H1 (cell line): ENCODE results near the gene TGFBR2. TPM values are rescaled to one million over a fixed set of nuclear protein-coding genes. Genes with fewer than 3 reads are reported as not detected.

Experiments used
- CTCF ChIA-PET: fragments of 300-600 bp; sonication (Branson Sonifier 250); formaldehyde crosslinking; loops from one replicate; lab custom pipeline; 2021; ENCODE audit not compliant: partially characterized antibody; lab: Charles Lee
- POLR2A ChIA-PET: fragments of 300-600 bp; sonication (Branson Sonifier 250); formaldehyde crosslinking; loops from one replicate; lab custom pipeline; 2021; ENCODE audit warnings: inconsistent platforms; ENCODE audit not compliant: partially characterized antibody; lab: Charles Lee
- DNase-seq, 2 experiments: peaks; one replicate each; pipeline versions ENCODE4 v3.0.0 to v3.0.0-alpha.2; 2010 to 2022; ENCODE audit warnings: low spot score in 2 of 2, low read depth in 1 of 2, mixed read lengths in 1 of 2
- FAIRE-seq: peaks from 2 replicates; lab custom pipeline; 2011; peaks lifted over from hg19 to GRCh38; lab: Jason Lieb, UNC
- H2AFZ ChIP-seq: 2 replicates; pipeline ENCODE4 v1.8.1; 2012; ENCODE audit warnings: low read length, inconsistent platforms
- H2AK5ac ChIP-seq: 2 replicates; pipeline ENCODE4 v1.6.1; 2013; ENCODE audit warnings: low read depth, low read length
- H2BK120ac ChIP-seq: replicated peaks from 2 replicates; pipeline ENCODE3; 2013; ENCODE audit warnings: low read depth, low read length, inconsistent platforms
- H2BK12ac ChIP-seq: 2 replicates; pipeline ENCODE4 v1.6.1; 2013; ENCODE audit warnings: low read depth, low read length
- H2BK15ac ChIP-seq: 2 replicates; pipeline ENCODE4 v1.6.1; 2013; ENCODE audit warnings: low read length
- H2BK20ac ChIP-seq: 2 replicates; pipeline ENCODE4 v1.6.1; 2013; ENCODE audit warnings: low read length
- H2BK5ac ChIP-seq: 2 replicates; pipeline ENCODE4 v1.6.1; 2013; ENCODE audit warnings: low read depth, low read length
- H3K14ac ChIP-seq: 2 replicates; pipeline ENCODE4 v1.6.1; 2013; ENCODE audit warnings: inconsistent platforms; ENCODE audit not compliant: insufficient read length
- H3K18ac ChIP-seq: 2 replicates; pipeline ENCODE4 v1.6.1; 2013; ENCODE audit warnings: low read length; ENCODE audit errors: extremely low read depth
- H3K23ac ChIP-seq: 2 replicates; pipeline ENCODE4 v1.6.1; 2013; ENCODE audit warnings: inconsistent platforms; ENCODE audit not compliant: insufficient read length
- H3K23me2 ChIP-seq: 2 replicates; pipeline ENCODE4 v1.6.1; 2013; ENCODE audit warnings: low read depth, low read length
- H3K27ac ChIP-seq: 2 replicates; pipeline ENCODE4 v1.6.1; 2011; ENCODE audit warnings: low read depth, low read length, inconsistent platforms
- H3K27me3 ChIP-seq, 4 experiments: replicated peaks in 1 of 4; 1 replicate in 1 of 4; 2 replicates in 3 of 4; pipeline versions ENCODE4 v1.6.1 to v1.8.1; 2011 to 2013; ENCODE audit warnings: low read length in 3 of 4, mild to moderate bottlenecking in 3 of 4, inconsistent platforms in 2 of 4, mixed read lengths in 2 of 4, moderate library complexity in 1 of 4; ENCODE audit not compliant: control insufficient read depth in 3 of 4, insufficient read depth in 3 of 4; ENCODE audit errors: extremely low read depth in 1 of 4
- H3K36me3 ChIP-seq, 4 experiments: 2 replicates each; pipeline versions ENCODE4 v1.6.1 to v1.8.1; 2011 to 2013; ENCODE audit warnings: mild to moderate bottlenecking in 4 of 4, low read length in 3 of 4, moderate library complexity in 2 of 4, control low read depth in 1 of 4, inconsistent platforms in 1 of 4; ENCODE audit not compliant: insufficient read depth in 4 of 4, control insufficient read depth in 2 of 4
- H3K4ac ChIP-seq: replicated peaks from 2 replicates; pipeline ENCODE3; 2013; ENCODE audit warnings: low read length, low read depth, mixed read lengths, inconsistent platforms; ENCODE audit not compliant: insufficient read length
- H3K4me1 ChIP-seq, 4 experiments: replicated peaks in 1 of 4; 1 replicate in 1 of 4; 2 replicates in 3 of 4; pipeline versions ENCODE4 v1.6.1 to v1.8.1; 2011 to 2013; ENCODE audit warnings: low read length in 3 of 4, inconsistent platforms in 2 of 4, mixed read lengths in 1 of 4; ENCODE audit not compliant: insufficient read depth in 4 of 4, control insufficient read depth in 3 of 4
- H3K4me2 ChIP-seq, 2 experiments: 2 replicates each; pipeline versions ENCODE4 v1.6.1 to v1.8.1; 2011 to 2013; ENCODE audit warnings: low read depth in 2 of 2, low read length in 2 of 2, control low read depth in 1 of 2, inconsistent platforms in 1 of 2, mild to moderate bottlenecking in 1 of 2; ENCODE audit not compliant: insufficient read depth in 1 of 2
- H3K4me3 ChIP-seq, 4 experiments: fragments of 200-600, 300-600 bp in 1 of 4; sonication (generic), shearing (Covaris generic), sonication (Bioruptor Twin) in 1 of 4; 2 replicates each; pipeline versions ENCODE4 v1.5.1 to v1.8.1; 2011 to 2016; ENCODE audit warnings: low read length in 4 of 4, low read depth in 3 of 4, control low read depth in 2 of 4, inconsistent platforms in 2 of 4, mild to moderate bottlenecking in 2 of 4, mixed read lengths in 1 of 4, moderate library complexity in 1 of 4; ENCODE audit not compliant: insufficient read depth in 2 of 4; ENCODE audit errors: extremely low read depth in 1 of 4
- H3K56ac ChIP-seq: replicated peaks from 2 replicates; pipeline ENCODE3; 2013; ENCODE audit warnings: low read depth, mild to moderate bottlenecking, mixed read lengths, low read length, inconsistent platforms; ENCODE audit not compliant: insufficient read length
- H3K79me1 ChIP-seq: 2 replicates; pipeline ENCODE4 v1.6.1; 2013; ENCODE audit warnings: low read depth, low read length, control low read depth
- H3K79me2 ChIP-seq, 2 experiments: 2 replicates each; pipeline versions ENCODE4 v1.6.1 to v1.8.1; 2012 to 2013; ENCODE audit warnings: low read length in 2 of 2, mild to moderate bottlenecking in 2 of 2, inconsistent platforms in 1 of 2; ENCODE audit not compliant: insufficient read depth in 2 of 2, control insufficient read depth in 1 of 2
- H3K9ac ChIP-seq, 4 experiments: replicated peaks in 1 of 4; 1 replicate in 1 of 4; 2 replicates in 3 of 4; pipeline versions ENCODE4 v1.6.1 to v1.8.1; 2011 to 2013; ENCODE audit warnings: low read depth in 3 of 4, low read length in 3 of 4, control low read depth in 2 of 4, mild to moderate bottlenecking in 2 of 4, moderate library complexity in 2 of 4, inconsistent platforms in 1 of 4; ENCODE audit errors: extremely low read depth in 1 of 4
- H3K9me3 ChIP-seq, 2 experiments: 2 replicates each; pipeline versions ENCODE4 v1.6.1 to v1.8.1; 2012 to 2013; ENCODE audit warnings: mild to moderate bottlenecking in 2 of 2, moderate library complexity in 2 of 2, control low read depth in 1 of 2, inconsistent platforms in 1 of 2, low read depth in 1 of 2, low read length in 1 of 2, mixed read lengths in 1 of 2; ENCODE audit not compliant: insufficient read depth in 2 of 2
- H4K20me1 ChIP-seq, 2 experiments: replicated peaks in 1 of 2; 2 replicates each; pipeline versions ENCODE3 to v1.8.1; 2011 to 2013; ENCODE audit warnings: inconsistent platforms in 2 of 2, low read length in 2 of 2, mild to moderate bottlenecking in 1 of 2; ENCODE audit not compliant: insufficient read depth in 2 of 2, control insufficient read depth in 1 of 2
- H4K5ac ChIP-seq: 2 replicates; pipeline ENCODE4 v1.6.1; 2013; ENCODE audit warnings: low read length, low read depth, mixed read lengths, inconsistent platforms; ENCODE audit not compliant: insufficient read length
- H4K8ac ChIP-seq: 2 replicates; pipeline ENCODE4 v1.8.0; 2013; ENCODE audit warnings: mild to moderate bottlenecking, moderate library complexity, low read length, inconsistent platforms; ENCODE audit not compliant: insufficient read depth; ENCODE audit errors: extremely low read depth
- H4K91ac ChIP-seq: replicated peaks from 2 replicates; pipeline ENCODE3; 2013; ENCODE audit warnings: low read length, mixed read lengths, inconsistent platforms; ENCODE audit not compliant: insufficient read length
- BRCA1 ChIP-seq: IDR thresholded peaks from 2 replicates; pipeline ENCODE4 v1.6.1; 2012; ENCODE audit warnings: low read depth, low read length, improper control_type of control experiment
- CBX5 ChIP-seq: fragments of 300-800, 300-1000 bp; sonication (generic); IDR thresholded peaks from 2 replicates; pipeline ENCODE4 v1.7.1; 2016; ENCODE audit warnings: antibody characterized with exemption, low read length, low read depth
- EGR1 ChIP-seq: IDR thresholded peaks from 2 replicates; pipeline ENCODE4 v1.6.1; 2011; ENCODE audit warnings: low read depth, low read length, borderline replicate concordance
- EP300 ChIP-seq, 2 experiments: IDR thresholded peaks; 1 replicate in 1 of 2; 2 replicates in 1 of 2; pipeline ENCODE4 v1.6.1; 2011 to 2012; ENCODE audit warnings: low read depth in 2 of 2, low read length in 2 of 2, mild to moderate bottlenecking in 2 of 2, borderline replicate concordance in 1 of 2, inconsistent platforms in 1 of 2, moderate library complexity in 1 of 2
- GABPA ChIP-seq: IDR thresholded peaks from 2 replicates; pipeline ENCODE4 v1.6.1; 2011; ENCODE audit warnings: mild to moderate bottlenecking, low read length, moderate library complexity, borderline replicate concordance; ENCODE audit not compliant: insufficient read depth
- KDM1A ChIP-seq: fragments of 200-600, 300-600 bp; sonication (generic); IDR thresholded peaks from 2 replicates; pipeline ENCODE4 v1.7.1; 2016; ENCODE audit warnings: mild to moderate bottlenecking, low read length, borderline replicate concordance
- KDM4A ChIP-seq: IDR thresholded peaks from one replicate; pipeline ENCODE4 v1.7.1; 2012; ENCODE audit warnings: low read depth, mild to moderate bottlenecking, moderate library complexity, low read length, inconsistent platforms; ENCODE audit not compliant: severe bottlenecking
- NANOG ChIP-seq: IDR thresholded peaks from 2 replicates; pipeline ENCODE4 v1.6.1; 2011; ENCODE audit warnings: low read length, low read depth, mild to moderate bottlenecking, inconsistent platforms; ENCODE audit not compliant: insufficient read depth, poor library complexity, severe bottlenecking
- RNF2 ChIP-seq: fragments of 200-900, 300-1000 bp; sonication (generic); IDR thresholded peaks from 2 replicates; pipeline ENCODE4 v1.7.1; 2016; ENCODE audit warnings: borderline replicate concordance, low read depth, mild to moderate bottlenecking, antibody characterized with exemption, low read length; ENCODE audit not compliant: poor library complexity, severe bottlenecking; ENCODE audit errors: missing control alignments
- TCF12 ChIP-seq: IDR thresholded peaks from 2 replicates; pipeline ENCODE4 v1.6.1; 2011; ENCODE audit warnings: low read depth, mild to moderate bottlenecking, low read length
- TEAD4 ChIP-seq: IDR thresholded peaks from 2 replicates; pipeline ENCODE4 v1.6.1; 2012; ENCODE audit warnings: low read depth, low read length, inconsistent platforms, mixed read lengths
- USF2 ChIP-seq: IDR thresholded peaks from 2 replicates; pipeline ENCODE4 v1.6.1; 2011; ENCODE audit warnings: low read length, improper control_type of control experiment
- YY1 ChIP-seq: IDR thresholded peaks from 2 replicates; pipeline ENCODE4 v1.6.1; 2011; ENCODE audit warnings: low read depth, mild to moderate bottlenecking, low read length
- WGBS, 2 experiments: shearing (Covaris generic) in 1 of 2; methylation state at CpG; one replicate each; pipeline versions ENCODE4 v1.1.6 to v1.1.7; 2013 to 2015; ENCODE audit warnings: low lambda C conversion rate in 2 of 2, mixed read lengths in 2 of 2, inconsistent platforms in 1 of 2, low coverage in 1 of 2, missing lambda C conversion rate in 1 of 2; ENCODE audit not compliant: insufficient replicate concordance in 2 of 2, insufficient coverage in 1 of 2, insufficient read length in 1 of 2; ENCODE audit errors: extremely low coverage in 1 of 2, missing lambda C conversion rate in 1 of 2; 5-methylcytosine and 5-hydroxymethylcytosine counted together
- polyA plus RNA-seq, 7 experiments: library from polyadenylated mRNA; depleted of rRNA in 3 of 7; stranded (reverse) in 5 of 7; unstranded in 2 of 7; fragments of >200 nt in 5 of 7; fragments of 200-250 nt in 2 of 7; gene quantifications; 1 replicate in 5 of 7; 2 replicates in 1 of 7; 4 replicates in 1 of 7; pipeline versions ENCODE4 v1.2.1 to v1.2.3, GENCODE V29; 2011 to 2013; ENCODE audit warnings: missing spikeins in 2 of 7, mixed read lengths in 2 of 7
- total RNA-seq: library from RNA; stranded (reverse); fragmentation: NEBNext Ultra II Directional; extraction: Animal tissue kit (Norgen Biotek cat#: 25700); gene quantifications from 2 replicates; pipeline ENCODE4 v1.2.1, GENCODE V29; 2021

The TGFBR2 gene
- total and polyA plus RNA-seq, 2 of the 8 experiments (the other 6 are each of a cell fraction or from before 2014, with no cell fraction given): 4.2 to 7.4 TPM

GRCh38 chr3:30686799-30687198 is 80.4 kb downstream of the TGFBR2 start:
- Histone ChIP-seq H3K23me2 (no peaks in the 10 kb centered on the region), H3K56ac (no peak overlapping the region), H3K4me1 (no peaks in the 10 kb centered on the region), H3K4me3 (no peak overlapping the region), H3K27me3 (no peaks in the 10 kb centered on the region), H4K20me1 (no peaks in the 10 kb centered on the region), H2BK12ac (no peak overlapping the region), H4K8ac (no peak overlapping the region), H3K9me3 (no peaks in the 10 kb centered on the region), H4K5ac (no peak overlapping the region), H3K9ac (no peak overlapping the region), H3K14ac (no peak overlapping the region), H2BK15ac (no peak overlapping the region), H3K36me3 (peaks cover 2 to 13% (median 5%) of the 10 kb centered on the region in 4 experiments; a peak in 5 of 8 replicates), H2AK5ac (no peak overlapping the region), H3K4me2 (no peak overlapping the region), H3K18ac (no peak overlapping the region), H2BK20ac (no peak overlapping the region), H3K4ac (no peak overlapping the region), H3K79me2 (no peaks in the 10 kb centered on the region; a peak in 1 of 4 replicates), H3K27ac (no peak overlapping the region), H3K79me1 (no peaks in the 10 kb centered on the region), H3K23ac (no peak overlapping the region), H4K91ac (no peak overlapping the region), H2AFZ (no peak overlapping the region), H2BK5ac (no peak overlapping the region), H2BK120ac (no peak overlapping the region)
- ChIA-PET CTCF (interaction anchor here (1.1 kb wide), 1 partner anchor 573 kb away, joined by 3 read pairs; no protein-coding TSS in a partner anchor), POLR2A (no interaction called here)
- FAIRE-seq: no peak
- no peak for DNase-seq
- WGBS, 2 experiments: 98% methylated on average over 2 of the region's 2 CpGs; no CpG with 5 or more reads in 1 of the 2 experiments
- no peak for TF ChIP-seq RNF2
- no peak for TF ChIP-seq YY1
- TF ChIP-seq GABPA: no peak
- TF ChIP-seq CBX5: no peak
- TF ChIP-seq TCF12: no peak
- no peak for TF ChIP-seq NANOG
- no peak for TF ChIP-seq KDM1A
- no peak for TF ChIP-seq EGR1
- TF ChIP-seq USF2: no peak
- TF ChIP-seq KDM4A: no peak
- TF ChIP-seq BRCA1: no peak
- TF ChIP-seq TEAD4: no peak
- TF ChIP-seq EP300 (IDR thresholded peaks at IDR 0.05; ENCODE audit: borderline replicate concordance in 1 of 2, low read depth in 2 of 2, low read length in 2 of 2): no peak
